IMR-90 (cell line): ENCODE measurements around the gene EPC1.

ENCODE experiments used
- FOS ChIP-seq: fragments of 150-350 bp; IDR thresholded peaks from 2 replicates; pipeline ENCODE4 v1.6.1; 2016; ENCODE audit warnings: low read depth, low read length
- MXI1 ChIP-seq: IDR thresholded peaks from 2 replicates; pipeline ENCODE4 v1.6.1; 2012; ENCODE audit warnings: low read depth, mild to moderate bottlenecking, low read length, moderate library complexity, borderline replicate concordance
- POLR2A ChIP-seq: IDR thresholded peaks from 2 replicates; pipeline ENCODE4 v1.6.1; 2012; ENCODE audit warnings: mild to moderate bottlenecking, low read depth, low read length
- RCOR1 ChIP-seq: IDR thresholded peaks from 2 replicates; pipeline ENCODE4 v1.6.1; 2012; ENCODE audit warnings: mild to moderate bottlenecking, low read length, improper control_type of control experiment; ENCODE audit not compliant: insufficient replicate concordance
- SMC3 ChIP-seq: fragments of 150-350 bp; IDR thresholded peaks from 2 replicates; pipeline ENCODE4 v1.6.1; 2016; ENCODE audit warnings: low read depth, mild to moderate bottlenecking, antibody characterized with exemption, low read length, moderate library complexity
- TF ChIP-seq, protein P1 (sequence below): conservative IDR thresholded peaks from 2 replicates; pipeline ENCODE4 v1.5.1; 2012; ENCODE audit warnings: mild to moderate bottlenecking, low read depth, low read length, improper control_type of control experiment

GRCh38 chr10:32341596-32341995 lies 5.4 kb downstream of the EPC1 start:
- no peak for TF ChIP-seq SMC3
- no peak for TF ChIP-seq FOS
- TF ChIP-seq, protein P1, sequence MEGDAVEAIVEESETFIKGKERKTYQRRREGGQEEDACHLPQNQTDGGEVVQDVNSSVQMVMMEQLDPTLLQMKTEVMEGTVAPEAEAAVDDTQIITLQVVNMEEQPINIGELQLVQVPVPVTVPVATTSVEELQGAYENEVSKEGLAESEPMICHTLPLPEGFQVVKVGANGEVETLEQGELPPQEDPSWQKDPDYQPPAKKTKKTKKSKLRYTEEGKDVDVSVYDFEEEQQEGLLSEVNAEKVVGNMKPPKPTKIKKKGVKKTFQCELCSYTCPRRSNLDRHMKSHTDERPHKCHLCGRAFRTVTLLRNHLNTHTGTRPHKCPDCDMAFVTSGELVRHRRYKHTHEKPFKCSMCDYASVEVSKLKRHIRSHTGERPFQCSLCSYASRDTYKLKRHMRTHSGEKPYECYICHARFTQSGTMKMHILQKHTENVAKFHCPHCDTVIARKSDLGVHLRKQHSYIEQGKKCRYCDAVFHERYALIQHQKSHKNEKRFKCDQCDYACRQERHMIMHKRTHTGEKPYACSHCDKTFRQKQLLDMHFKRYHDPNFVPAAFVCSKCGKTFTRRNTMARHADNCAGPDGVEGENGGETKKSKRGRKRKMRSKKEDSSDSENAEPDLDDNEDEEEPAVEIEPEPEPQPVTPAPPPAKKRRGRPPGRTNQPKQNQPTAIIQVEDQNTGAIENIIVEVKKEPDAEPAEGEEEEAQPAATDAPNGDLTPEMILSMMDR: no peak
- no peak for TF ChIP-seq MXI1
- TF ChIP-seq RCOR1: no peak
- no peak for TF ChIP-seq POLR2A
